HAP-1 (cell line): ENCODE measurements around the gene MRGPRF.

ENCODE experiments used
- DNase-seq, 2 experiments: peaks; one replicate each; pipeline ENCODE4 v3.0.0-alpha.2; 2016 to 2020; ENCODE audit warnings: low spot score in 2 of 2
- H3K27me3 ChIP-seq: fragments of 250-450 bp; sonication (Bioruptor Pico); 2 replicates; pipeline ENCODE4 v1.5.1; 2020; ENCODE audit warnings: low read depth, mild to moderate bottlenecking, moderate library complexity
- H3K36me3 ChIP-seq: fragments of 250-450 bp; sonication (Bioruptor Pico); replicated peaks from 2 replicates; pipeline ENCODE4 v1.5.1; 2020; ENCODE audit warnings: mild to moderate bottlenecking
- H3K4me1 ChIP-seq: fragments of 250-450 bp; sonication (Bioruptor Pico); 2 replicates; pipeline ENCODE4 v1.5.1; 2020; ENCODE audit warnings: mild to moderate bottlenecking
- H3K4me3 ChIP-seq: fragments of 250-450 bp; sonication (Bioruptor Pico); 2 replicates; pipeline ENCODE4 v1.5.1; 2020; ENCODE audit warnings: mild to moderate bottlenecking, moderate library complexity
- H3K9me3 ChIP-seq: fragments of 250-450 bp; sonication (Bioruptor Pico); 2 replicates; pipeline ENCODE4 v1.5.1; 2020; ENCODE audit warnings: mild to moderate bottlenecking, moderate library complexity
- in situ Hi-C: fragments of 300-500 bp; cut with MboI; formaldehyde crosslinking; loops from 3 replicates; pipeline ENCODE4 v1.14.3; 2020; ENCODE audit warnings: low sequenced_read_pairs, inconsistent platforms, mixed read lengths

Gene MRGPRF

GRCh38 chr11:69024509-69024908 is 11.5 kb upstream of the MRGPRF start:
- H3K36me3 ChIP-seq, result no peaks in the 10 kb centered on the region
- no peaks in the 10 kb centered on the region for H3K27me3 ChIP-seq
- DNase-seq, result no peak
- no peaks in the 10 kb centered on the region for H3K9me3 ChIP-seq
- in situ Hi-C loops, result no loop called here
- no peak overlapping the region for H3K4me3 ChIP-seq
- H3K4me1 ChIP-seq, result no peaks in the 10 kb centered on the region

- H3K4me1 ChIP-seq, result no peaks in the 10 kb centered on the region
- in situ Hi-C loops, result no loop called here
- no peak for DNase-seq
- H3K36me3 ChIP-seq, result no peaks in the 10 kb centered on the region
- no peaks in the 10 kb centered on the region for H3K9me3 ChIP-seq
- no peak overlapping the region for H3K4me3 ChIP-seq
- H3K27me3 ChIP-seq, result no peaks in the 10 kb centered on the region
Observed at GRCh38 chr11:69022260-69022659, 9.2 kb upstream of the MRGPRF start.

GRCh38 chr11:69018924-69019323 is 5.9 kb upstream of the MRGPRF start:
- in situ Hi-C loops, result no loop called here
- H3K27me3 ChIP-seq, result no peaks in the 10 kb centered on the region
- DNase-seq, result no peak
- H3K4me3 ChIP-seq, result no peak overlapping the region
- no peaks in the 10 kb centered on the region for H3K4me1 ChIP-seq
- H3K36me3 ChIP-seq, result no peaks in the 10 kb centered on the region
- no peaks in the 10 kb centered on the region for H3K9me3 ChIP-seq

- Histone ChIP-seq H3K27me3 (no peaks in the 10 kb centered on the region), H3K4me1 (no peaks in the 10 kb centered on the region), H3K9me3 (no peaks in the 10 kb centered on the region), H3K4me3 (no peak overlapping the region), H3K36me3 (no peaks in the 10 kb centered on the region)
- DNase-seq, result no peak
- in situ Hi-C loops, result no loop called here
Observed at GRCh38 chr11:69017951-69018350, 4.9 kb upstream of the MRGPRF start.

- no peak overlapping the region for H3K4me3 ChIP-seq
- DNase-seq, result no peak
- in situ Hi-C loops, result no loop called here
- peaks cover 7% of the 10 kb centered on the region for H3K4me1 ChIP-seq
- no peaks in the 10 kb centered on the region for H3K36me3 ChIP-seq
- H3K9me3 ChIP-seq, result no peaks in the 10 kb centered on the region
- no peaks in the 10 kb centered on the region for H3K27me3 ChIP-seq
Observed at GRCh38 chr11:69014898-69015549, 2.0 kb upstream of the MRGPRF start.

GRCh38 chr11:69014084-69014851 is 1.2 kb upstream of the MRGPRF start:
- DNase-seq, result no peak
- Histone ChIP-seq H3K27me3 (no peaks in the 10 kb centered on the region), H3K9me3 (no peaks in the 10 kb centered on the region), H3K4me3 (no peak overlapping the region), H3K36me3 (no peaks in the 10 kb centered on the region), H3K4me1 (peaks cover 7% of the 10 kb centered on the region)
- in situ Hi-C loops, result no loop called here

- Histone ChIP-seq H3K27me3 (no peaks in the 10 kb centered on the region), H3K4me1 (peaks cover 7% of the 10 kb centered on the region), H3K4me3 (no peak overlapping the region)
Observed at GRCh38 chr11:69012092-69013008, 696 bp downstream of the MRGPRF start.

GRCh38 chr11:69011624-69012091 is 1.4 kb downstream of the MRGPRF start:
- Histone ChIP-seq H3K27me3 (no peaks in the 10 kb centered on the region), H3K4me3 (no peak overlapping the region), H3K4me1 (peaks cover 7% of the 10 kb centered on the region), H3K9me3 (no peaks in the 10 kb centered on the region), H3K36me3 (no peaks in the 10 kb centered on the region)
- in situ Hi-C loops, result no loop called here
- no peak for DNase-seq

More at GRCh38 chr11:69012092-69013008, 696 bp downstream of the MRGPRF start:
- in situ Hi-C loops, result no loop called here
- H3K9me3 ChIP-seq, result no peaks in the 10 kb centered on the region
- no peak for DNase-seq
- H3K36me3 ChIP-seq, result no peaks in the 10 kb centered on the region

GRCh38 chr11:69010964-69011623 is 2.0 kb downstream of the MRGPRF start:
- peak; percentile 54 to 86 for DNase-seq
- no peaks in the 10 kb centered on the region for H3K27me3 ChIP-seq
- no peaks in the 10 kb centered on the region for H3K9me3 ChIP-seq
- no peaks in the 10 kb centered on the region for H3K36me3 ChIP-seq
- peaks cover 7% of the 10 kb centered on the region for H3K4me1 ChIP-seq
- in situ Hi-C loops, result no loop called here
- H3K4me3 ChIP-seq, result no peak overlapping the region

- Histone ChIP-seq H3K27me3 (no peaks in the 10 kb centered on the region), H3K4me1 (peaks cover 7% of the 10 kb centered on the region), H3K9me3 (no peaks in the 10 kb centered on the region), H3K36me3 (no peaks in the 10 kb centered on the region), H3K4me3 (no peak overlapping the region)
- in situ Hi-C loops, result no loop called here
- DNase-seq, result no peak
Observed at GRCh38 chr11:69010361-69010891, 2.6 kb downstream of the MRGPRF start.

GRCh38 chr11:69009441-69010211 is 3.4 kb downstream of the MRGPRF start:
- Histone ChIP-seq H3K4me3 (no peak overlapping the region), H3K9me3 (no peaks in the 10 kb centered on the region), H3K27me3 (no peaks in the 10 kb centered on the region), H3K4me1 (peaks cover 7% of the 10 kb centered on the region), H3K36me3 (no peaks in the 10 kb centered on the region)
- in situ Hi-C loops, result no loop called here
- DNase-seq, result no peak

GRCh38 chr11:69008737-69009440 is 4.2 kb downstream of the MRGPRF start:
- Histone ChIP-seq H3K4me1 (peaks cover 7% of the 10 kb centered on the region), H3K4me3 (no peak overlapping the region), H3K36me3 (no peaks in the 10 kb centered on the region), H3K9me3 (no peaks in the 10 kb centered on the region), H3K27me3 (no peaks in the 10 kb centered on the region)
- DNase-seq, result no peak
- in situ Hi-C loops, result no loop called here
